ENCODE measurements around the gene HTR1A.

HTR1A gene

GRCh38 chr5:63959177-63959982 is 2.9 kb downstream of the HTR1A start:
- Histone ChIP-seq H3K79me2 (no peaks in the 10 kb centered on the region), H2AFZ (no peak overlapping the region), H3K27ac (no peak overlapping the region), H3K9ac (no peak overlapping the region), H3K4me3 (ENCODE audit: low read depth, low read length) (no peak overlapping the region), H3K4me1 (no peaks in the 10 kb centered on the region), H3K4me2 (ENCODE audit: low read length) (no peak overlapping the region), H3K27me3 (ENCODE audit: control insufficient read depth, insufficient read depth, low read length) (no peaks in the 10 kb centered on the region), H3K9me3 (ENCODE audit: control insufficient read depth, low read length) (no peaks in the 10 kb centered on the region), H3K36me3 (ENCODE audit: control insufficient read depth, insufficient read depth, low read length) (no peaks in the 10 kb centered on the region)
- TF ChIP-seq, protein P1, sequence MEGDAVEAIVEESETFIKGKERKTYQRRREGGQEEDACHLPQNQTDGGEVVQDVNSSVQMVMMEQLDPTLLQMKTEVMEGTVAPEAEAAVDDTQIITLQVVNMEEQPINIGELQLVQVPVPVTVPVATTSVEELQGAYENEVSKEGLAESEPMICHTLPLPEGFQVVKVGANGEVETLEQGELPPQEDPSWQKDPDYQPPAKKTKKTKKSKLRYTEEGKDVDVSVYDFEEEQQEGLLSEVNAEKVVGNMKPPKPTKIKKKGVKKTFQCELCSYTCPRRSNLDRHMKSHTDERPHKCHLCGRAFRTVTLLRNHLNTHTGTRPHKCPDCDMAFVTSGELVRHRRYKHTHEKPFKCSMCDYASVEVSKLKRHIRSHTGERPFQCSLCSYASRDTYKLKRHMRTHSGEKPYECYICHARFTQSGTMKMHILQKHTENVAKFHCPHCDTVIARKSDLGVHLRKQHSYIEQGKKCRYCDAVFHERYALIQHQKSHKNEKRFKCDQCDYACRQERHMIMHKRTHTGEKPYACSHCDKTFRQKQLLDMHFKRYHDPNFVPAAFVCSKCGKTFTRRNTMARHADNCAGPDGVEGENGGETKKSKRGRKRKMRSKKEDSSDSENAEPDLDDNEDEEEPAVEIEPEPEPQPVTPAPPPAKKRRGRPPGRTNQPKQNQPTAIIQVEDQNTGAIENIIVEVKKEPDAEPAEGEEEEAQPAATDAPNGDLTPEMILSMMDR (IDR thresholded peaks at IDR 0.05), result no peak

- Histone ChIP-seq H3K9ac (no peak overlapping the region), H3K4me3 (ENCODE audit: low read depth, low read length) (no peak overlapping the region), H3K9me3 (ENCODE audit: control insufficient read depth, low read length) (no peaks in the 10 kb centered on the region), H3K79me2 (no peaks in the 10 kb centered on the region), H3K4me2 (ENCODE audit: low read length) (no peak overlapping the region), H3K27me3 (ENCODE audit: control insufficient read depth, insufficient read depth, low read length) (no peaks in the 10 kb centered on the region), H3K4me1 (no peaks in the 10 kb centered on the region), H2AFZ (no peak overlapping the region), H3K27ac (no peak overlapping the region), H3K36me3 (ENCODE audit: control insufficient read depth, insufficient read depth, low read length) (no peaks in the 10 kb centered on the region)
- TF ChIP-seq, protein P1 (IDR thresholded peaks at IDR 0.05), result no peak
Observed at GRCh38 chr5:63958654-63959053, 3.6 kb downstream of the HTR1A start.

GRCh38 chr5:63957617-63958016 is 4.6 kb downstream of the HTR1A start:
- Histone ChIP-seq H3K27ac (no peak overlapping the region), H3K4me3 (ENCODE audit: low read depth, low read length) (no peak overlapping the region), H3K4me2 (ENCODE audit: low read length) (no peak overlapping the region), H3K27me3 (ENCODE audit: control insufficient read depth, insufficient read depth, low read length) (no peaks in the 10 kb centered on the region), H3K4me1 (no peaks in the 10 kb centered on the region), H3K36me3 (ENCODE audit: control insufficient read depth, insufficient read depth, low read length) (no peaks in the 10 kb centered on the region), H2AFZ (no peak overlapping the region), H3K79me2 (no peaks in the 10 kb centered on the region), H3K9ac (no peak overlapping the region), H3K9me3 (ENCODE audit: control insufficient read depth, low read length) (no peaks in the 10 kb centered on the region)
- TF ChIP-seq, protein P1 (IDR thresholded peaks at IDR 0.05), result no peak

GRCh38 chr5:63953217-63953616 is 9.0 kb downstream of the HTR1A start:
- no peaks in the 10 kb centered on the region for H3K79me2 ChIP-seq
- no peaks in the 10 kb centered on the region for H3K27me3 ChIP-seq (ENCODE audit: control insufficient read depth, insufficient read depth, low read length)
- no peaks in the 10 kb centered on the region for H3K9me3 ChIP-seq (ENCODE audit: control insufficient read depth, low read length)
- TF ChIP-seq, protein P1 (IDR thresholded peaks at IDR 0.05), result no peak
- H3K36me3 ChIP-seq (ENCODE audit: control insufficient read depth, insufficient read depth, low read length), result no peaks in the 10 kb centered on the region
- H3K4me2 ChIP-seq (ENCODE audit: low read length), result no peak overlapping the region
- H3K4me1 ChIP-seq, result no peaks in the 10 kb centered on the region
- no peak overlapping the region for H3K9ac ChIP-seq
- no peak overlapping the region for H3K27ac ChIP-seq
- no peak overlapping the region for H3K4me3 ChIP-seq (ENCODE audit: low read depth, low read length)
- H2AFZ ChIP-seq, result no peak overlapping the region

DNA sequence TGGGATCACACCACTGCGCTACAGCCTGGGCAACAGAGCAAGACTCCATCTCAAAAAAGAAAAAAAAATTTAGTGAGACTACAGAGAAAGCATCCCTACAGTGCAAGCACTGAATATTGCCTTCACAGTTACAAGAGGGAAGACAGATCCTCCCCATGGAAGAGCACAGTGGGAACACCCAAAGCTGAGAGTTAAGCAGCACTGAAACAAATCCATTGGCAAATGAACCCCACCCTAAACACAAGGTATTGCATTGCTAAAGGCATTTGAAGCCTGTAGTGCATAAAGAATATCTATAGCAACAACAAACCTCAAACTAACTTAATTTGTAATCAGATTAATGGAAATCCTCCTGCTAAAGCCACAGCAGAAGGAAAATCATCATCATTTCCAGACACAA is 27.1 kb downstream of the HTR1A start:
- Histone ChIP-seq H3K4me2 (ENCODE audit: low read length) (no peak overlapping the region), H3K4me1 (no peaks in the 10 kb centered on the region), H3K4me3 (ENCODE audit: low read depth, low read length) (no peak overlapping the region), H2AFZ (no peak overlapping the region), H3K9ac (no peak overlapping the region), H3K27me3 (ENCODE audit: control insufficient read depth, insufficient read depth, low read length) (no peaks in the 10 kb centered on the region), H3K27ac (no peak overlapping the region), H3K9me3 (ENCODE audit: control insufficient read depth, low read length) (no peaks in the 10 kb centered on the region), H3K36me3 (ENCODE audit: control insufficient read depth, insufficient read depth, low read length) (no peaks in the 10 kb centered on the region), H3K79me2 (no peaks in the 10 kb centered on the region)
- TF ChIP-seq, protein P1 (IDR thresholded peaks at IDR 0.05), result no peak
